ENCODE measurements around the gene HRH3. TPM values are rescaled to one million over a fixed set of nuclear protein-coding genes. Genes with fewer than 3 reads are reported as not detected.
A peak's percentile ranks its signal among the peaks of the same experiment; 100 is the strongest.

HRH3 gene
- total and polyA plus RNA-seq, 5 donors from 2014 or later, result not detected

GRCh38 chr20:62179162-62179504 is 40.9 kb downstream of the HRH3 start:
- peaks cover 16% of the 10 kb centered on the region for H3K4me1 ChIP-seq (ENCODE audit: control insufficient read depth, insufficient read depth, low read length, poor library complexity, severe bottlenecking)
- no peaks in the 10 kb centered on the region for H3K27me3 ChIP-seq (ENCODE audit: control insufficient read depth, insufficient read depth, low read length)
- H3K36me3 ChIP-seq (ENCODE audit: control insufficient read depth, insufficient read depth, low read length), result no peaks in the 10 kb centered on the region
- DNase-seq, result no peak
- Mint-ChIP-seq H3K27ac (peak overlapping the region in 1 of 3 donors; percentile 65), H3K4me1 (peaks cover 9 to 19% (median 16%) of the 10 kb centered on the region in 4 donors), H3K4me3 (no peak overlapping the region), H3K36me3 (peaks cover 8% of the 10 kb centered on the region), H3K27me3 (no peaks in the 10 kb centered on the region), H3K9me3 (no peaks in the 10 kb centered on the region)
- H3K27ac ChIP-seq (ENCODE audit: insufficient read depth, low read length, poor library complexity, severe bottlenecking), result no peak overlapping the region
- no peaks in the 10 kb centered on the region for H3K9me3 ChIP-seq (ENCODE audit: control insufficient read depth in 2 of 2, low read length in 2 of 2)
- no peak for ATAC-seq (ENCODE audit: low read depth in 2 of 2)
- H3K4me3 ChIP-seq (ENCODE audit: low read depth, low read length), result no peak overlapping the region

GRCh38 chr20:62178316-62179161 is 41.5 kb downstream of the HRH3 start:
- Histone ChIP-seq H3K27me3 (ENCODE audit: control insufficient read depth, insufficient read depth, low read length) (no peaks in the 10 kb centered on the region), H3K36me3 (ENCODE audit: control insufficient read depth, insufficient read depth, low read length) (no peaks in the 10 kb centered on the region), H3K27ac (ENCODE audit: insufficient read depth, low read length, poor library complexity, severe bottlenecking) (no peak overlapping the region), H3K4me3 (ENCODE audit: low read depth, low read length) (no peak overlapping the region), H3K9me3 (ENCODE audit: control insufficient read depth in 2 of 2, low read length in 2 of 2) (no peaks in the 10 kb centered on the region), H3K4me1 (ENCODE audit: control insufficient read depth, insufficient read depth, low read length, poor library complexity, severe bottlenecking) (peaks cover 11% of the 10 kb centered on the region)
- ATAC-seq (ENCODE audit: low read depth in 2 of 2) (no peak), DNase-seq (no peak)
- Mint-ChIP-seq H3K36me3 (peaks cover 12% of the 10 kb centered on the region), H3K27me3 (no peaks in the 10 kb centered on the region), H3K4me3 (no peak overlapping the region), H3K9me3 (no peaks in the 10 kb centered on the region), H3K27ac (peak overlapping the region in 1 of 3 donors; percentile 65), H3K4me1 (peaks cover 8 to 15% (median 10%) of the 10 kb centered on the region in 4 donors)

GRCh38 chr20:62177307-62177706 is 42.8 kb downstream of the HRH3 start:
- H3K36me3 ChIP-seq (ENCODE audit: control insufficient read depth, insufficient read depth, low read length), result no peaks in the 10 kb centered on the region
- Mint-ChIP-seq H3K36me3 (peaks cover 12% of the 10 kb centered on the region), H3K27ac (no peak overlapping the region), H3K4me1 (peaks cover 7 to 8% (median 8%) of the 10 kb centered on the region in 4 donors), H3K4me3 (no peak overlapping the region), H3K27me3 (no peaks in the 10 kb centered on the region), H3K9me3 (no peaks in the 10 kb centered on the region)
- no peak overlapping the region for H3K4me3 ChIP-seq (ENCODE audit: low read depth, low read length)
- DNase-seq (no peak), ATAC-seq (ENCODE audit: low read depth in 2 of 2) (no peak)
- no peaks in the 10 kb centered on the region for H3K9me3 ChIP-seq (ENCODE audit: control insufficient read depth in 2 of 2, low read length in 2 of 2)
- H3K27me3 ChIP-seq (ENCODE audit: control insufficient read depth, insufficient read depth, low read length), result no peaks in the 10 kb centered on the region
- peaks cover 5% of the 10 kb centered on the region for H3K4me1 ChIP-seq (ENCODE audit: control insufficient read depth, insufficient read depth, low read length, poor library complexity, severe bottlenecking)
- no peak overlapping the region for H3K27ac ChIP-seq (ENCODE audit: insufficient read depth, low read length, poor library complexity, severe bottlenecking)

- Mint-ChIP-seq H3K9me3 (no peaks in the 10 kb centered on the region), H3K4me1 (peaks cover 3 to 4% (median 3%) of the 10 kb centered on the region in 4 donors), H3K27ac (peak overlapping the region in 1 of 3 donors; percentile 32), H3K4me3 (no peak overlapping the region), H3K36me3 (peaks cover 12% of the 10 kb centered on the region), H3K27me3 (no peaks in the 10 kb centered on the region)
- H3K27me3 ChIP-seq (ENCODE audit: control insufficient read depth, insufficient read depth, low read length), result no peaks in the 10 kb centered on the region
- no peak overlapping the region for H3K27ac ChIP-seq (ENCODE audit: insufficient read depth, low read length, poor library complexity, severe bottlenecking)
- ATAC-seq (ENCODE audit: low read depth in 2 of 2) (no peak), DNase-seq (no peak)
- no peak overlapping the region for H3K4me3 ChIP-seq (ENCODE audit: low read depth, low read length)
- H3K9me3 ChIP-seq (ENCODE audit: control insufficient read depth in 2 of 2, low read length in 2 of 2), result no peaks in the 10 kb centered on the region
- H3K4me1 ChIP-seq (ENCODE audit: control insufficient read depth, insufficient read depth, low read length, poor library complexity, severe bottlenecking), result peaks cover 1% of the 10 kb centered on the region
- no peaks in the 10 kb centered on the region for H3K36me3 ChIP-seq (ENCODE audit: control insufficient read depth, insufficient read depth, low read length)
Observed at GRCh38 chr20:62176866-62177265, 43.2 kb downstream of the HRH3 start.

- Histone ChIP-seq H3K27me3 (ENCODE audit: control insufficient read depth, insufficient read depth, low read length) (no peaks in the 10 kb centered on the region), H3K27ac (ENCODE audit: insufficient read depth, low read length, poor library complexity, severe bottlenecking) (no peak overlapping the region), H3K4me1 (ENCODE audit: control insufficient read depth, insufficient read depth, low read length, poor library complexity, severe bottlenecking) (no peaks in the 10 kb centered on the region), H3K9me3 (ENCODE audit: control insufficient read depth in 2 of 2, low read length in 2 of 2) (no peaks in the 10 kb centered on the region), H3K4me3 (ENCODE audit: low read depth, low read length) (no peak overlapping the region), H3K36me3 (ENCODE audit: control insufficient read depth, insufficient read depth, low read length) (no peaks in the 10 kb centered on the region)
- Mint-ChIP-seq H3K27me3 (no peaks in the 10 kb centered on the region), H3K36me3 (peaks cover 15% of the 10 kb centered on the region), H3K4me3 (no peak overlapping the region), H3K9me3 (no peaks in the 10 kb centered on the region), H3K4me1 (no peaks in the 10 kb centered on the region), H3K27ac (no peak overlapping the region)
- DNase-seq (no peak), ATAC-seq (ENCODE audit: low read depth in 2 of 2) (no peak)
Observed at GRCh38 chr20:62175711-62176110, 44.4 kb downstream of the HRH3 start.

- H3K9me3 Mint-ChIP-seq, result no peaks in the 10 kb centered on the region
- no peak overlapping the region for H3K4me3 Mint-ChIP-seq
- H3K4me3 ChIP-seq (ENCODE audit: low read depth, low read length), result no peak overlapping the region
Observed at GRCh38 chr20:62174870-62175624, 45.0 kb downstream of the HRH3 start.

GRCh38 chr20:62174021-62174804 is 45.9 kb downstream of the HRH3 start:
- peak overlapping the region in 1 of 3 donors; percentile 62 for H3K27ac Mint-ChIP-seq
- no peaks in the 10 kb centered on the region for H3K4me1 Mint-ChIP-seq
- no peak for DNase-seq
- ATAC-seq (ENCODE audit: low read depth in 2 of 2), result no peak
- no peak overlapping the region for H3K4me3 ChIP-seq (ENCODE audit: low read depth, low read length)
- H3K9me3 ChIP-seq (ENCODE audit: control insufficient read depth in 2 of 2, low read length in 2 of 2), result no peaks in the 10 kb centered on the region
- no peak overlapping the region for H3K27ac ChIP-seq (ENCODE audit: insufficient read depth, low read length, poor library complexity, severe bottlenecking)
- no peaks in the 10 kb centered on the region for H3K9me3 Mint-ChIP-seq
- peaks cover 15% of the 10 kb centered on the region for H3K36me3 Mint-ChIP-seq
- H3K36me3 ChIP-seq (ENCODE audit: control insufficient read depth, insufficient read depth, low read length), result no peaks in the 10 kb centered on the region
- H3K27me3 Mint-ChIP-seq, result no peaks in the 10 kb centered on the region
- H3K4me1 ChIP-seq (ENCODE audit: control insufficient read depth, insufficient read depth, low read length, poor library complexity, severe bottlenecking), result no peaks in the 10 kb centered on the region
- no peaks in the 10 kb centered on the region for H3K27me3 ChIP-seq (ENCODE audit: control insufficient read depth, insufficient read depth, low read length)
- H3K4me3 Mint-ChIP-seq, result no peak overlapping the region

More at GRCh38 chr20:62174870-62175624, 45.0 kb downstream of the HRH3 start:
- Histone ChIP-seq H3K9me3 (ENCODE audit: control insufficient read depth in 2 of 2, low read length in 2 of 2) (no peaks in the 10 kb centered on the region), H3K36me3 (ENCODE audit: control insufficient read depth, insufficient read depth, low read length) (no peaks in the 10 kb centered on the region), H3K4me1 (ENCODE audit: control insufficient read depth, insufficient read depth, low read length, poor library complexity, severe bottlenecking) (no peaks in the 10 kb centered on the region), H3K27me3 (ENCODE audit: control insufficient read depth, insufficient read depth, low read length) (no peaks in the 10 kb centered on the region), H3K27ac (ENCODE audit: insufficient read depth, low read length, poor library complexity, severe bottlenecking) (no peak overlapping the region)
- DNase-seq, result no peak
- H3K27ac Mint-ChIP-seq, result peak overlapping the region in 1 of 3 donors; percentile 62
- ATAC-seq (ENCODE audit: low read depth in 2 of 2), result no peak
- no peaks in the 10 kb centered on the region for H3K4me1 Mint-ChIP-seq
- H3K27me3 Mint-ChIP-seq, result no peaks in the 10 kb centered on the region
- peaks cover 15% of the 10 kb centered on the region for H3K36me3 Mint-ChIP-seq

All from CD4-positive, CD25-positive, alpha-beta regulatory T cell (primary cell).